HG03571 (cell line): Measurements from ENCODE around the gene CHAF1B.
A peak's percentile ranks its signal among the peaks of the same experiment; 100 is the strongest.

Experiments
- ATAC-seq: cut with Tn5 transposase; IDR thresholded peaks from one replicate; pipeline ENCODE4 v1.9.1; 2021; ENCODE audit not compliant: unreplicated experiment

Gene CHAF1B

DNA sequence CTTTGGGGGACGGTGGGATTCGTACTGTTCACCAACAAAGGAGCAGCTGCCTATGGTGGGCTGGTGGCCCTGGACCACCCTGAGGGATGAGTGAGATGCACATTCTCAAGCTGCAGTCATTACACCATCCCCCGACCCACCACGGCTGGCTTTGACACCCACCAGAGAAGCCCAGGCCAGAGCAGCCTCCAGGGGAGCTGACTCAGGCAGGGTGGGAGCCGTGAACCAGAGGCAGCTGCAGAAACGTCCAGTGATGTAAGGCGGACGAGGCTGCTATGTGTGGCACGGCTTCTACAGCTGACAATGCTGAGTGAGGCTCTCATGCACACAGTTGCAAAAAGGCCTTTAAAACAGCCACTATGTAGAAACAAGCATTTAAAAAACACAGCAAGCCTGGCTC, 40.1 kb downstream of the CHAF1B start:
- no peak for ATAC-seq

GRCh38 chr21:36427502-36427901, 42.3 kb downstream of the CHAF1B start:
- ATAC-seq, result no peak

GRCh38 chr21:36428761-36429432, 43.7 kb downstream of the CHAF1B start:
- ATAC-seq, result no peak

DNA sequence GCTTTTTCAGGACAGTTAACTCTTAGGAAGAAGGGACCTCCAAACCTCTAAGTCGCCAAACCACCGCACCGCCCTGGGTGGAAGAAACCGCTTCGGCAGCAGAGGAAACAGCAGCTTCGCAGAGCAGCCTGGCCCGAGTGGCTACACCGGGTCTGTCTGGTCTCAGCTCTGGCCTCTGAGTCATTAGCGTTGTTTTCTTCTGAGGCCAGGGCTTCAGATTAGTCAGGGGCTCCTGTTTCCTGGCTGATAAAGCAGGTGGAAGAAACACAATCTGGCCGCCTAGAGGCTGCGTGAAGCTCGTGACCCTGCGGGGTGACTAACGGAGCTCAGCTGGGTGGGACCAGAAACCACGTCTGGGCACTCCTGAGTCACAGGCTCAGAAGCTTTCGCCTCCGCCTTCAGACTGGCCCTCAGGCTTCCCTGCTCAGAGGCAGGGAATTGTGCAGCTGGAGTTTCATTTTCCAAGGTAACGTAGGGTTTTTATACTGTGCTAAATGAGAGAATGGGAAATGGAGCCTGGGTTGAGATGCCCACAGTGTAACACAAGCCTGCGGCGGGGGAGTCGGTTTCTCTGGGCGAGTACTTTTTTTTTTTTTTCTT, 44.9 kb downstream of the CHAF1B start:
- ATAC-seq, result peak; percentile 77

- ATAC-seq, result no peak
These were observed 45.6 kb downstream of the CHAF1B start for GRCh38 chr21:36430841-36431240.

DNA sequence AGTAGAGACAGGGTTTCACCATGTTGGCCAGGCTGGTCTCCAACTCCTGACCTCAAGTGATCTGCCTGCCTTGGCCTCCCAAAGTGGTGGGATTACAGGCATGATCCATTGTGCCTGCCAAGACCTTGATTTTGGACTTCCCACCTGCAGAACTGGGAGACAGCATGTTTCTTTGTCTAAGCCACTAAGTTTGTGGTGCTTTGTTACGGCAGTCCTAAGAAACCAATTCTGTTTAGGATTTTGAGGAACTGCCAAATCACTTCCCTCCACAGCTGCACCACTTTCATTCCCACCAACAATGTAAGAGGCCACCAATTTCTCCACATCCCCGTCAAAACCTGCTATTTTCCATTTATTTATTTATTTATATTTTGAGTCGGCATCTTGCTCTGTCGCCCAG, 46.1 kb downstream of the CHAF1B start:
- no peak for ATAC-seq

DNA sequence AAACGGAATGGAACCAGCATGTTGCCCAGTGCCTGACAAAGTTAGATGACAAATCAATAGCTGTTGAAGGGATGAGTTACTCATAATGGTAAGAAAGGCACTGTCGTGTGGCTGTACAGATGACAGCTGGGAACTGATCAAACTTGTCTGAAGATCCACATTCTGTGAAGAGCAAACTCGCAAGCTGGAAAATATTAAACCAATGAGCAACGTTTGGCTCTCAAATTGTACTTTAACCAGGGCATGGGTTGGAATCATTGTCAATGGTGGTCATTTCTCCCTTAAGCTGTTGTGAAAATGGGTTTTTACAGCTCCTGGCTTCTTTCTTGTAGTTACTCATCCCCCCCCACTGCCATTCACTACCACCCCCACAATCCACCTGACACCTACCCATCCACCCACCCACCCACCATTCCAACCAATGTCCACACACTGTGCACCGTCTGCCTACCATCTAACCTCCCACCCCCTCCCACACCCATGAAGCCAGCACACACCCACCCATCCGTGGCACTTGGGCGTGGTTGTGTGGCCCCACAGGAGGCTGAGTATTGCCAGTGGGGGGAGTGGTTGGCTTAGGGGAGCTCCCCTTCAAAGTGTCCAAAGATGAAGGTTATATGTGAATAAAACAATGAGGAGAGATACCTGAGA, 48.0 kb downstream of the CHAF1B start:
- no peak for ATAC-seq

DNA sequence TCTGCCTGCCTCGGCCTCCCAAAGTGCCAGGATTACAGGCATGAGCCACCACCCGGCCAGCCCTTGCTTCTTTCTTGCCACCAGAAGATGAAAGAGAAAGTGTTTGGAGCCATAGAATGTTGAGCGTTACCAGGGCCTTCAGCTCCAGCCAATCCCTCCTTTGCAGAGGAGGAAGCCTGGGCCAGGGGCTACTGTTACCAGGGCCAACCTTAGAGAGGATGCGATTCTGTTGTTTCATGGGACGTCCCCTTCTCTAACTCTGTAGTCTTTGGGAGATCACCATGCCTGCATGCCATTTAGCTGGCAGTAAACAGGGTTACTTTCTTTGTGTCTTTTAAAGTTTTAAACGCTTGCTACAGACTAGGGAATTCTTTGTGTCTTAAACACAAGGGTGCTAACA, 49.0 kb downstream of the CHAF1B start:
- ATAC-seq, result no peak

GRCh38 chr21:36436829-36437744, 51.9 kb downstream of the CHAF1B start:
- ATAC-seq, result no peak

DNA sequence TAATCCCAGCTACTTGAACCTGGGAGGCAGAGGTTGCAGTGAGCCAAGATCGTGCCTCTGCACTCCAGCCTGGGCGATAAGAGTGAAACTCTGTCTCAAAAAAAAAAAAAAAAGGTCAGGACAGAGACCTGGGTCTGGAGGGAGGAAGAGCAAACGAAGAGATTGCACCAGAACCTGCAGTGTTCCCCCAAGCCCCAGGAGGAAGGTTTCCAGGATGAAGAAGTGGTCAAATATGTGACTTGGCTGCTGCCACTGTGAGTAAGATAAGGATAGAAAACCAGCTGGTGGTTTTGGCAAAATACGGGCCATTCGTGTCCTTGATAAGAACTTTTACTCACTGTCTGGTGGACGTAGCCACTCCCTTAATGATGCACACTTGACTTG, 52.5 kb downstream of the CHAF1B start:
- no peak for ATAC-seq

- no peak for ATAC-seq
These were observed 56.5 kb downstream of the CHAF1B start for GRCh38 chr21:36441715-36442114.

DNA sequence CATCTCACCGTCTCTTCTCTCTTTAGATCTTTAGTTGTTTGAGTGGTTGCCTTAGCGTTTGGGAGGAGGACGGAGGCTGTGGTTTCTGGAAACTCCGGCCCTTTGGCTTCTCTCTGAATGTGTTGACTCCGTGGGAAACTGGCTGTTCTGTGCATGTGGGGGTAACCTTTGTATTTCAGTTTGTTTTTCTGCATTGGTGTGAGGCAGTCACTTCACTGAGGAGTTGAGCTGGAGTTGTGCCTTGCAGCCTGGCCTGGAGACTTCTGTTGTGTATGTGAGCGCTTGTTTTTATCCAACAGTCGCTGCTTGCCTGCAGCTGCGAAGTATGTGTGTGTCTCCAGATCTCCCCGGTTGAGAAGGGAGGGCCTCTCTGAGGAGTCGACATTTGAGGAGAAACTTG, 61.1 kb downstream of the CHAF1B start:
- ATAC-seq, result no peak

DNA sequence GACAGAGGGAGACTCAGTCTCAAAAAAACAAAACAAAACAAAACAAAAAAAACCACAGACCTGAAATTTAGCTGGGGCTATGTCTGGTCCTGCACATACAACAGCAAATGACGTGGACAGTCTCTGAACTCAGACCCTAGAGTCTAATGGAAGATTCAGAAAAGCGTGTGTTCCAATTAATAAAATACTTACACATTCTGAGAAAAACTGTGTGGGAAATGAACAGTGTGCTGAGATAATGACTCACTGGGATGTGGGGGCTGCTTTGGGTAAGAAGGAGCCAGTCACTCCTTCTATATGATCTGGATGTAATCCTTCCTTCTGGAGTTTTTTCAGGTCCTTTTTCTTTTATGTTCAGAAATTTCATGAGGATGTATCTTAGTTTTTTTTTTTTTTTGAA, 65.3 kb downstream of the CHAF1B start:
- ATAC-seq, result no peak

GRCh38 chr21:36451506-36451905, 66.3 kb downstream of the CHAF1B start:
- ATAC-seq, result no peak

DNA sequence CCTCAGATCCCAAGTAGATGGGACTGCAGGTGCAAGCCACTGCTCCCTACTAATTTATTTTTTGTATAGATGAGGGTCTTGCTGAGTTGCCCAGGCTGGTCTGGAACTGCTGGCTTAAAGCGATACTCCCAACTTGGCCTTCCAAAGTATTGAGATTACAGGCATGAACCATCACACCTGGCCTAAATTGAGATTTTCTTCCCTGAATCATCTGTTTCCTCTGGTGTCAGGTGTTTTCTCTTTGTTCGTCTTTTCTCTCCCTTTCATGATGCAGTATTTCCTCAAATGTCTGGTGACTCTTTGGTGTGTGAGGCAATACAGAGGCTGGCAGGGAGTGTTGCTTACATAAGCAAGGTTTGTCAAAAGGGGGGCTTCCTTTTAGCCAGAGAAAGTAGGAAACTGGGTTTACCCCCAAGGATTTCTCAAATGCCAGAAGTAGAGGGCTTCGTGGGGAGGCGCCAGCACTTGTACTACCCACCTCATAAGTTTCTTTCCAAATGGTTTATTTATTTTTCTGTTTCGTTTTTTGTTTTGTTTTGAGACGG, 67.2 kb downstream of the CHAF1B start:
- ATAC-seq, result no peak

DNA sequence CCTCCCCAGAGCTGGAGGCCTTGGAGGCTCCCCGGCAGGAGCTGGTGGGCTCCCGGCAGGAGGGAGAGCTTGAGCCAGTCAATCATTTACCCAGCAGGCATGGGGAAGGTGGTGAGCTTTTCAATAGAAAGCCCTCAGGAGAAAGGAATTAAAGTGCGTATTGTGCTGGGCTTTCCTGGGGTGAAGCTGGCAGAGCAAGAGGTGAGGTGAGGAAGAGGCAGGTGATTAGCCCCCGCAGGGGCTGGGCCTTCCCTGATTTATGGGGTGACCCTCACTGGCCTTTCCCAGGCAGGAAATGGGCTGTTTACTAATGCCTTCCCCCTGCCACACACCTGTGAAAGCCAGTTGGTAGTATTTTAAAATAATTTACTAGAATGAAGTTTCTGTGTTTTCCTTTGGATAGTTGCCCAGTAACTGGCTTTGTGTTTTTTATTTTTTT, 68.9 kb downstream of the CHAF1B start:
- no peak for ATAC-seq

DNA sequence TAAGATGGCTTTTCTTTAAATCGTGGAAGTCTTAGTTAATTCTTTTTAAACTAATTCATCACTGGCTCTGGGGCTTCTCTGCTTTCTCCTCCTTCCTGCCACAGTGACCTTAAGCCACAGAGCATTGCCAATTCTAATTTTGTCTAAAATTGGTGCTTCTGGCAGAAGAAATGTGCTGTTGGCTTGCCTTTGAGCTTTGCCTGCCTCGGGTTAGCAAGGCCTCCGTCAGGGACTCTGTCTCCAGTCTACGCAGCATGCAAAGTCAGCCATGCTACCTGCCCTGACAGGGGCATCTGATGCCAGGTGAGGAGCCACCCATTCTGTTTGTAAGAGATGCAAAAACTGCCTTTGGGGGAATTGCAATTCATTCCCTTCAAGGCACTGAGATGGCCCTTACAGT, 69.5 kb downstream of the CHAF1B start:
- ATAC-seq, result no peak

- ATAC-seq, result no peak
These were observed 71.7 kb downstream of the CHAF1B start for GRCh38 chr21:36456729-36457414.

GRCh38 chr21:36459098-36459497, 73.9 kb downstream of the CHAF1B start:
- ATAC-seq, result no peak

DNA sequence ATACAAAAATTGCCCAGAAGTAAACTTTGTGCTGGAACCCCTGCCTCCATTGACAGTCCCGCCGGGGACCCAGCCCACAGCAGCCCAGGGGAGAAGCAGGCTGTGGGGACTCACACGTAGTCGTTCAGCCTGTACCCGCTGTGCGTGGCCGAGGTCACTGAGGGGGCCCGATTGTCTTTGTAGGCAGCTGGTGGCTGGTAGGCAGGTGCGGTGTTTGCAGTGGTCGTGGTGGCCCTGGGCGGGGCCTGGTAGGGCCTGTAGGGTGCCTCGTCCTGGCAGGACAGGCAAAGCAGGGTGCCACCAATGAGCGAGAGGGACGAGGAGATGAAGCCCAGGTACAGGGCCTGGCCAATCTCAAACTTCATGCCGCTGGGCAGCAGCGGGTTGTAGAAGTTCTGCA, 75.7 kb downstream of the CHAF1B start:
- ATAC-seq, result no peak
